ENCODE results near the gene LENG1. TPM values are rescaled to one million over a fixed set of nuclear protein-coding genes. Genes with fewer than 3 reads are reported as not detected.

LENG1 gene
- total and polyA plus RNA-seq, 2 donors (not counting 3 experiments of a cell fraction or from before 2014, with no cell fraction given): 3.0 to 5.0 TPM

GRCh38 chr19:54133312-54133956 lies 26.1 kb downstream of the LENG1 start:
- Histone ChIP-seq H3K36me3 (ENCODE audit: control insufficient read depth in 2 of 2, extremely low read depth in 1 of 2, insufficient read depth in 2 of 2, low read length in 2 of 2) (peaks cover 6 to 17% of the 10 kb centered on the region in 2 experiments), H2AFZ (ENCODE audit: low read depth, low read length) (no peak overlapping the region), H3K9ac (replicated peaks; ENCODE audit: extremely low read depth, insufficient read depth, low read length) (no peak overlapping the region), H3K9me1 (replicated peaks; ENCODE audit: control insufficient read depth, extremely low read depth, insufficient read depth, low read length) (no peaks in the 10 kb centered on the region), H3K27ac (ENCODE audit: insufficient read depth, low read depth, low read length) (no peak overlapping the region), H3K79me2 (ENCODE audit: control insufficient read depth, insufficient read depth, low read length) (peaks cover 7% of the 10 kb centered on the region), H3K4me1 (ENCODE audit: control insufficient read depth, extremely low read depth, insufficient read depth, low read length) (peaks cover 10% of the 10 kb centered on the region), H4K20me1 (replicated peaks; ENCODE audit: control insufficient read depth, extremely low read depth, insufficient read depth, low read length) (no peaks in the 10 kb centered on the region), H3K4me2 (ENCODE audit: insufficient read depth, low read length) (no peak overlapping the region), H3K4me3 (replicated peaks in 1 of 3; ENCODE audit: insufficient read depth in 1 of 3, low read depth in 1 of 3, low read length in 3 of 3) (no peak overlapping the region), H3K9me3 (replicated peaks; ENCODE audit: control insufficient read depth, insufficient read depth, low read length) (no peaks in the 10 kb centered on the region), H3K27me3 (ENCODE audit: control insufficient read depth in 2 of 2, insufficient read depth in 2 of 2, low read length in 2 of 2) (no peaks in the 10 kb centered on the region)
- peak; percentile 56 for DNase-seq (ENCODE audit: low read depth, low spot score)
- intact Hi-C loops (cut with micrococcal nuclease): no loop called here
- TF ChIP-seq MYC (IDR thresholded peaks at IDR 0.05; ENCODE audit: low read depth, low read length) (no peak), POLR2A (IDR thresholded peaks at IDR 0.05; ENCODE audit: low read depth, low read length) (peak; percentile 14)
- dilution Hi-C loops (cut with MboI; ENCODE audit: extremely low pct_ligation_motif_present, low sequenced_read_pairs): no loop called here
- ChIA-PET POLR2A (no interaction called here), CTCF (no interaction called here)
- no TSS peak for BruUV-seq (replicated peaks)
- no peak for FAIRE-seq

- H3K9ac ChIP-seq (replicated peaks; ENCODE audit: extremely low read depth, insufficient read depth, low read length): no peak overlapping the region
- POLR2A ChIA-PET: interaction anchor here (0.7 kb wide), 1 partner anchor 180 kb away, joined by 3 read pairs; no protein-coding TSS in a partner anchor
- no peaks in the 10 kb centered on the region for H4K20me1 ChIP-seq (replicated peaks; ENCODE audit: control insufficient read depth, extremely low read depth, insufficient read depth, low read length)
- no peak overlapping the region for H3K4me2 ChIP-seq (ENCODE audit: insufficient read depth, low read length)
- CTCF ChIA-PET: no interaction called here
- TF ChIP-seq POLR2A (IDR thresholded peaks at IDR 0.05; ENCODE audit: low read depth, low read length): no peak
- no peak for TF ChIP-seq POLR2AphosphoS5 (IDR thresholded peaks at IDR 0.05; ENCODE audit: insufficient read depth, low read depth, low read length)
- TF ChIP-seq FOS (IDR thresholded peaks at IDR 0.05; ENCODE audit: borderline replicate concordance, insufficient read depth, low read length): no peak
- TF ChIP-seq CTCF (IDR thresholded peaks at IDR 0.05; ENCODE audit: extremely low read depth in 1 of 2, insufficient read depth in 1 of 2, low read depth in 1 of 2, low read length in 2 of 2): no peak
- no peak for TF ChIP-seq MYC (IDR thresholded peaks at IDR 0.05; ENCODE audit: low read depth, low read length)
- TF ChIP-seq MAX (IDR thresholded peaks at IDR 0.05; ENCODE audit: insufficient read depth, insufficient read length): no peak
- no peak for TF ChIP-seq JUN (IDR thresholded peaks at IDR 0.05; ENCODE audit: borderline replicate concordance, insufficient read depth, insufficient read length, low read depth)
- no peak for TF ChIP-seq EZH2 (IDR thresholded peaks at IDR 0.05; ENCODE audit: borderline replicate concordance, low read depth, low read length, severe bottlenecking)
- no peak for TF ChIP-seq GATA2 (IDR thresholded peaks at IDR 0.05; ENCODE audit: insufficient read depth, insufficient read length, low read depth, low read length)
- H3K79me2 ChIP-seq (ENCODE audit: control insufficient read depth, insufficient read depth, low read length): no peaks in the 10 kb centered on the region
- H3K36me3 ChIP-seq (ENCODE audit: control insufficient read depth in 2 of 2, extremely low read depth in 1 of 2, insufficient read depth in 2 of 2, low read length in 2 of 2): peaks cover 9 to 34% of the 10 kb centered on the region in 2 experiments
- no peak overlapping the region for H3K27ac ChIP-seq (ENCODE audit: insufficient read depth, low read depth, low read length)
- no peaks in the 10 kb centered on the region for H3K9me3 ChIP-seq (replicated peaks; ENCODE audit: control insufficient read depth, insufficient read depth, low read length)
- dilution Hi-C loops (cut with MboI; ENCODE audit: extremely low pct_ligation_motif_present, low sequenced_read_pairs) (no loop called here), intact Hi-C loops (cut with micrococcal nuclease) (no loop called here)
- FAIRE-seq (no peak), DNase-seq (ENCODE audit: low read depth, low spot score) (no peak)
- no peaks in the 10 kb centered on the region for H3K27me3 ChIP-seq (ENCODE audit: control insufficient read depth in 2 of 2, insufficient read depth in 2 of 2, low read length in 2 of 2)
- H3K4me3 ChIP-seq (replicated peaks in 1 of 3; ENCODE audit: insufficient read depth in 1 of 3, low read depth in 1 of 3, low read length in 3 of 3): no peak overlapping the region
- no peaks in the 10 kb centered on the region for H3K4me1 ChIP-seq (ENCODE audit: control insufficient read depth, extremely low read depth, insufficient read depth, low read length)
- no peaks in the 10 kb centered on the region for H3K9me1 ChIP-seq (replicated peaks; ENCODE audit: control insufficient read depth, extremely low read depth, insufficient read depth, low read length)
- BruUV-seq (replicated peaks): no TSS peak
- no peak overlapping the region for H2AFZ ChIP-seq (ENCODE audit: low read depth, low read length)
Measured at GRCh38 chr19:54129617-54129996, 29.9 kb downstream of the LENG1 start.
